GM19099 (cell line): Measurements from ENCODE around the gene PBX3.

Experiments
- POLR2A ChIP-seq: IDR thresholded peaks from 3 replicates; pipeline ENCODE4 v1.6.1; 2011; ENCODE audit warnings: low read depth; ENCODE audit not compliant: insufficient read length; ENCODE audit errors: extremely low read depth

PBX3 gene

DNA sequence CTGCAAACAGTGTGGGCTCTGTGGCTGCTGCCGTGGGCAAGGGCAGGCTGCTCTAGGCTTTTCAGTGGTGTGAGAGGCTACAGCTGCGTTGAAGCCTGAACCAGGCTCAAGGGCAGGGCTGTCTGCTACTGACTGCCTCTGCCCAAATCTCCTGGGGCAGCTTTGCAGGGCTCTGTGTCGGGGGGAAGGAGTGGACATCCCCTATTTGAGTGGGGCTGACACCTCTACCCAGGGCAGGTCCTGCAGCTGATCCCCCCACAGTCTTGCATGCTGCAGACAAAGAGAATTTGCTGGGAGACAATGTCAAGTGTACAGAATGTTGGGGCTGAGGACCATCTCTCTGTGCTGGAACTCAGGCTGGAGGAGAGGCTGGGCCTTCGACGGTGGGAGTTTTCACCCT is 240.2 kb downstream of the PBX3 start:
- TF ChIP-seq POLR2A: no peak

DNA sequence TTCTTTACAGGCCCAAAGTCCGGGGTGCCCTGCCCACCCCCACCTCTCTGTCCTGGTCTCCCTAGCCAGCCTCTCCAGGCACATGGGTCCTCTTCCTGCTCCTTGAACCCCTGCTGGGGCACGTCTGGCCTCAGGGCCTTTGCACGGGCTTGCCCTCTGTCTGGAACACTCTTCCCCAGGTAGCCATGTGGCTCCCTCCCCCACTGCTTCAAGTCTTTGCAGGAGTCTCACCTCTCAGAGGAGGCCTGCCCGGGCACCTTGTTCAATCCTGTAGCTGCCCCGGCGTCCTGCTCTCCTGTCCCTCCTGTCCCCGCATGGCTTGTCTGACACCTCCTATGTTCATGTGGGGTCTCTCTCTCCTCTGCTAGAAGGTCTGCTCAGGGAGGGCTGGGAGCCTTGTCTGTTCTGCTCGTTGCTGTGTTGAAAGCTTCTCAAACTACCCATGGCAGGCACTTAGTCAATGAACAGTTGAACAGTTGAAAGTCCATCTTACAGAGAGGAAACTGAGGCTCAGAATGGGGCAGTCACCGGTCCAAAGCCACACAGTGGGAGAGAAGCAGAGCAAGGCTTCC is 241.4 kb downstream of the PBX3 start:
- TF ChIP-seq POLR2A: no peak

- no peak for TF ChIP-seq POLR2A
Measured at GRCh38 chr9:125989090-125989501, 241.9 kb downstream of the PBX3 start.

DNA sequence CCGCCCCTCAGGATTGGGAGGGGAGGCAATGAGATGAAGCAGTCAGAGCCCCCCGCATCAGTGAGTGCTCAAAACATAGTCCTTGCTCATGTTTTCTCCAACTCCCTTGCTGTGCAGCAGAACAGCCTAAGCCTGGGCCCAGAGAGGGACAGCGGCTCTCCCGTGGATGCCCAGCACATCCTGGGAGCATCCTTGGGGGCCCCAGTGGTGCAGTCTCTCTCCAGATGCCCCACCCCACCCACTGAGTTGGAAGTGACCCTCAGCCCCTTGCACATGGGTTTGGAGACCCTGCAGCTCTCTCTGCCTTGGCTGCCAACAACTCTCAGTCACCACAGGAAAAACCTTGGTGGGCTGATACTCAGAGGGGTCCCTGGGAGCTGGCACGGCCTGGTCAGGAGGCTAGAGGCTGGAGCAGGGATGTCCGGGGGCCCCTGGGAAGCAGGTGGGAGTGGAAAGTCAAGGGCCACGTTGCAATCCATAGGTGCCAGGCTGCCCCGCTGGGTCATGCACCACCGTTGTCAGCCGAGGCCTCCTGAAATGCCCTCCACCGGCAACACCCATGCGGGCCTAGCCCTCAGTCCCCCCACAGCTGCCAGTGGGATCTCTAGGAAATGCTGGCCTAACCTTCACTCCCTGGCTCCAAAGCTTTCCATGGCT is 242.5 kb downstream of the PBX3 start:
- no peak for TF ChIP-seq POLR2A

DNA sequence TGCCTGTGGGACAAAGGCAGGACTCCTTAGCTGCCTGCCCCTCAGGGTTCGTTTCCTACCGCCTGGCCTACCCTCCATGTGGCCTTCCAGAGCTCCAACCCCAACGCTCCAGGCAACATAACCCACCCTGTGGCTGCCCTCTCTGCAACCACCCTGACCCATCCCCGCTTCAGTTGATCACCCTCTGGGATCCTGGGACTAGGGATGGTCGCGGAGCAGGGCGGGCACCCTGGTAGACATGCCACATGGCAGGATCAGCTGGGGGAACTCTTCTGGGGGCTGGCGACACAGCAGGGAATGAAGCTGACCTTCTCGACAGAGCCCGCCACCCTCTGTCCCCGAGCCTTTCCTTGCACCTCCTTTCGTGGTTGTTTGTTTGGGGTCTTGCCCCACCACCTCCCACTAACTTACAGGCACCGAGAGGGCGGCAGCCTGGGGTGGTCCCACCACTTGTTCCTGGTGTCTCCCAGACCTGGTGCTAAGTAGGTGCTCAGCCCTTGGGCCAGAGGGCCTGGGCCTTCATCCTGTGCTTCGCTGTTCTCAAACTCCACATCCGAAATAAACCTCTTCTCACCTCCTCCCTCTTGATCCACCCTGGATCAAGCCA is 243.1 kb downstream of the PBX3 start:
- no peak for TF ChIP-seq POLR2A

- TF ChIP-seq POLR2A: no peak
Measured at GRCh38 chr9:125990793-125991220, 243.6 kb downstream of the PBX3 start.

- no peak for TF ChIP-seq POLR2A
Measured at GRCh38 chr9:125991886-125992529, 244.8 kb downstream of the PBX3 start.

DNA sequence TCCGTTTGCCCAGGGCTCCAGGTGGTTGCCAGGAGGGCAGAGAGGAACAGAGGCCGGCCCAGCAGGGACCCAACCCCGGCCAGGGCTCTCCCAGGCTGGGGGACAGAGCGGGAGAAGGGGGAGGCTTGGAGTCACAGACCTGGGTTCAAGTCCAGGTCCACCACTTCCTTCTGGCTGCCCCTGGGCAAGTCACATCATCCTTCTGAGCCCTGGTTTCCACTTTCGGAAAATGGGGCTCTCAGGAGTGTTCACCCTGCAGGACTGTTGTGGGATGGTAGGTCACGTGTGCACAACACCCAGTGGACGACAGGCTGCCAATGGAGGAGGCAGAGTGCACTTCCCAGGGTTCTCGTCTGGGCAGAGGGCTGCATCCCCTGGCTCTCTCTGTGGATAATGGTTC is 245.4 kb downstream of the PBX3 start:
- no peak for TF ChIP-seq POLR2A

DNA sequence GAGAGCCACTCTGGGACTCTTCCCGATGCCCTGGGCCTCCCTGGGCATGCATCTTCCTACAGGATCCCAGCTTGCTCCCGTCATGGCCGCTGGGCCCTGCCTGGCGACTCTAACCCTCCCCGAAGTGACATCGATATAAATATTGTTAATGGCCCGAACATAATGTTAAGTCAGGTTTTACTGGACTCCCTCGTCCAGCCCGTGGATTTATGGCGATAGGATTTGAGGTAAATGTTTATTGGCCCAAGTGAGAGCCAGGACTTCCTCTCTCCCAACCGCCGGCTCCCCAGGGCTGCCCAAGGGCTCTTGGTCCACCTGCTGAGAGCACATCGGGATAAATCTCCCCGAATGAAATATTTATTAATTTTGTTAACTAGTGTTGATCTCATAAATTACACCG is 246.3 kb downstream of the PBX3 start:
- TF ChIP-seq POLR2A: no peak

- TF ChIP-seq POLR2A: no peak
Measured at GRCh38 chr9:125994066-125994943, 247.1 kb downstream of the PBX3 start.

DNA sequence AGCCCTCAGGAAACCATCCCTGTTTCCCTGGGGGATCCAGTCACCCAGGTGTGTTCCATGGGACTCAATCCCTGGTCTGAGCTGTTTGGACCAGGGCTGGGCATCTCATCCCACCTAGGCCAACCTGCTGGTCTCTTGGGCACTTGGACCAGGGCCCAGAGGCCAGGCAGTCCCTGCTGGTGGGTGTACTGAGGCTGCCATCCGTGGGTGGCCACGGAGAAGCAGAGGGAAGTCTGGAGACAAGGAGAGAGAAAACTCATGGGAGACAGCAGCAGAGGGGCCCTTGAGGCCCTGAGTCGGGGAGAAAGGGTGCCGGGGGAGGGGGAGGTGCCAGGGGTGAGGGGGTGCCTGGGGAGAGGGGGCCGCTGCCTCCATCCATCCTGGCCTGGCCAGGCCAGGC is 247.8 kb downstream of the PBX3 start:
- no peak for TF ChIP-seq POLR2A

DNA sequence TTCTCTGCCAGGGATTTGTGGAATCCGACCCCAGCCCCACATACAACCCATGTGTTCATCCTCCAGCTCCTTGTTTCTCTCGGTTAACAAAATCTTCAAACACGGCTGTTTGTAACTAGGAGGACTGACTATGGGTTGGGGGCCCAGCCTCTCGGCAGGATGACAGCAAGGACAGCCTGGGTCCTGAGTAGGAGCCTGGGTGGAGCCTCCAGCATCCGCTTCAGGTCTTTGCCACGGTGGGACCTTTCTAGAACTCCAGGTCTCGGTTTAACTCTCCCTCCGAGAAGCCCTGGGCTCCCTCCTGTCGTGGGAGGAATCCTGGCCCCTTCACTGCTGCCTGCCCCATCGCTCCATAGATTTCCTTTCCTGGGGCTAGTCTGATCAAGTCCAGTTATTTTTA is 248.5 kb downstream of the PBX3 start:
- TF ChIP-seq POLR2A: no peak

- TF ChIP-seq POLR2A: no peak
Measured at GRCh38 chr9:125996791-125997190, 249.6 kb downstream of the PBX3 start.

DNA sequence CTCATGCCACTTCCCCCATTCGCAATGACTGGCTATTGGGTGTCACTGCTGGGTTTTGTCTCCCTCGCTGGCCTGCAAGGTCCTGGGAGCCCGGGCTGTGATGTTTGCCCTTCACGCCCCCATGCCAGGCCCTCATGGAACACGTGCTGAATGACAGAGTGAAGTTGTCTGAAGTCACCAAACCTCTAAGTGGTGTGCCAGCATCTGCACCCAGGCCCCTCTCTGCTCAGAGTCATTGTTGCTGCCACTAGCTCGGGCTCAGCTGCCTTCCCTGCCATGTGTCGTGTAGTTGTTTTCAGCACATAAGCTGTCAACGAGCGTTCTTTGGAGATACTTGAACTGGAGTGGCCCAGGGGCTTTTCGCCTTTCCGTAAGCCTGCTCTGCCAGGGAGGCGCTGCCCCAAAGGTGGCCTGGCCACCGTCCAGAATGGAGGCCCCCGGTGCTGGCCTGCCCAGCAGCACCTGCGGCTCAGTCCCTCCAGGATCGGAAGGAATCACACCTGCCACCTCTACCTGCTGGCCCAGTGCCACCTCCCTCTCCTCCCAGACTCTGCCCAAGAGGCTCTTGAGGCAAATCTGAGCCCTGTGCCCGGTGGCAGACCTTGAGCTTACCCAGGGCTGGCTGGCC is 250.1 kb downstream of the PBX3 start:
- TF ChIP-seq POLR2A: no peak
